NCI-H1694 (cell line): ENCODE measurements around the gene MAP1LC3B.
A peak's percentile ranks its signal among the peaks of the same experiment; 100 is the strongest.

ENCODE experiments used
- DNase-seq: peaks from one replicate; lab custom pipeline; 2025; lab: John Stamatoyannopoulos, UW

The MAP1LC3B gene

DNA sequence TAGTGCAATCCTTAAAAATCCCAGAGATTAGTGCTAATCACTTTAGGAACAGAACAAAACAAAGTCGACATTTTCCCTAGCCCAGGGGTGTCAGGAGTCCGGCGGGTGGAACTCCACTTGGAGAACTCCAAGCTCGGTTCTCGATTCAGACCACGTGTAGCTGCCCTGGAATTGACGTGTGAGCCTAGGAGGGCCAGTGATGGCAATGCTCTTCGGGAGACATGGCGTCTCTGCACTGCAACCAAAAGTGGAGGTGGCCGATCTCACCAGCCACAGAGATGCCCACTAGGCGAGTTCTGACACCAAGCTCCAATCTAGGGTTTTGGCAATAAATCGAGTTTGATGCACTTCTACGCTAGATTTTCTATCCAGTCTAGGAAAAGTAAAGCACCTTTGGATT is 17.6 kb downstream of the MAP1LC3B start:
- DNase-seq: no peak

DNA sequence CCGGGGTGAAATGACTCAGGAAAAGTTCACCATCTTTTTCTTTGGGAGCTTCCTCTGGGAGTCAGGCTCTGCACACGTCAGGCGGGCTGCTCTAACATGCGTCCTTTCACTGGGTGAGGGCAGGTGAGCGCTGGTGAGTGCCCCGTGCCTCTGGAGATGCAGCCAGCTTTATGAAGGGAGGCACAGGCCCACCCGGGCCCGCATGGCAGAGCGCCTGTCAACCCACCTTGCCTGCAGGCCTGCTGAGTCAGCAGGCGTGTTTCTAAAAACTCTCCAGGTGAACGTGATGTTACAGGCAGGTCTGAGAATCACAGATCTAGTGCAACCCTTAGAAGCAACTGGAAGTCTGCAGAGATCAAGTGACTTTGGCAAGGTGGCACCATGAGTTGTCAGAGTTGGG is 18.4 kb downstream of the MAP1LC3B start:
- no peak for DNase-seq

DNA sequence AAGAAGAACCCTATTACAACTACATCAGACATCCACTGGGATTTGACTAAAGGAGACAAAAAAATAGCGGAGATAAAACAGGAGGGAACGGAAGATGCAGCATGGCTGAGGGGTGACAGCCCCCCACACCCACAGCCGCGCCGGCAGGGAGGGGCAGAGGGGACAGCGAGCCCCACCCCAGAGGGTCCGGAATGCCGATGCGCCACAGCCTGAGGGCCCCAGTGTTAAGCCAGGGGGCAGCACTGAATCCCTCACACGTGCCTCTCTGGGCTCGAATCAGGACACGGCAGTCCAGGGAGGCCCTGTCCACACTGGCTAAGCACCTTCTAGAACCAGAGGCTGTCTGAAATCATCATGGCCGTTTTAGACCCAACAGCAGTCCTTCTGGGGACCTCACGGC is 18.8 kb downstream of the MAP1LC3B start:
- no peak for DNase-seq

DNA sequence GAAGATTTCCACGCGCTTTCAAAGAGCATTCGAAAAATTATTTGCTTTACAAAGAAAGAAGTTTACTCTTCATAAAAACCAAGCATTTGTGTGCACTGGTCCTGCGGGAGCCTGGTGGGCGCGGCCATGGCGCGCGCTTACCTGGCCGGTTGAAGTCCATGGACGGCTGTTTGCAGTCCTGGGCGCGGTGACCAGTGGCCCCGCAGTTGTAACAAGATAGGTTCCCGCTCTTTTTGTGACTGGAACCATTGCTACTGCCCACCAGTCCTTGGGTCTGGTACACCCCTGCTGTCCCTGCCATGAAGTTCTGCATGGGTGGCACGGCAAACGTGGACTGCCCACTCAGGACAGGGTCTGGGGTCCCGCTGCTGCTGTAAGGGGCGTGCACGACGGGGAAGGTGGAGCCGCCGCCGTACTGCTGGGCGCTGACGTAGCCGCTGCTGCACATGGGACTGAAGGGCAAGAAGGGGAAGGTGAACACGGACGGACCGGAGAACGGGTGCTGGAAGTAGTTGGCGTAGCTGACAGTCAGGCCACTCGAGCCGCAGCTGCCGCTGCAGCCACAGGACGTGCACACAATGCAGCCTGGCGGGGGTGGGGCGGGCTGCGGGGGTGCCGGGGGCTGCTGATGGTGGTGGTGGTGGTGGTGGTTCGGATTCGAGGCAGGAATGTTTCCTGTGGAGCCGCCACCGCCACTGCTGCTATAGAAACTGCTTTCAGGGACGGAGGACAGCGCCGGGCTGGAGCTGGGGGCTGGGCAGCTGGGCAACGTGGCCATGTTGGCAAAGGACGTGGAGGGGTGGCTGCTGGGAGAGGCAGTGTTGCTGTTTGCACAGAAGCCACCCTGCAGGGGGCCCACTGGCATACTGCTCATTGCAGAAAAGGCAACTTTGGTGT is 19.5 kb downstream of the MAP1LC3B start:
- DNase-seq: no peak

DNA sequence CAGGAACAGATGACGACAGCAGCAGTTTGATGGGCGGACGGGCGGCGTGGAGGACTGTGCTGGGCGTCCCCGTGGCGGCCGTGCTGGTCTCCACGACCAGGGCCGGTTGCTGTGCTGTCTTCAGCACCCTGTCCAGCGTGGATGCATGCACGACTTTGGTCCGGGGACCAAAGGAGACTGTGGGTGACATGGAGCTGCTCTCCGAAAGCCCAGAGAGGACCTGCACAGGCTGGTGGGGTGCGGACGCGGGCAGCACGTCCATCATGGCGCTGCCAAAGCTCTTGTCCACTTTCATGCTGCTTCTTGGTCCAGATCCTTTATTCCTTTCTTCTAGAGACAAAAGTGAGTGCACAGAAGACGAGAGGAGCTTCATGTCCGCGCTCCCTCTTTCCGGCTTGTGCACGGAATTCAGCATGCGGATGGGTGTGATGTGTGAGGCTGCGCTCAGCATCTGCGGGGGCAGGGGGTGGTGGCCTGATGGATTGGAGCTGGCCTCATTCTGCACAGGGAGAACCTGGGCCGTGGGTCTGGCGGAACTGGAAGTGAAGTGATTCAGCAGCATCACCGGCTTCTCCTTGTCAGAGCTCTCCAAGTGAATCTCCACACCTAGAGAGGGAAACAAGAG is 20.3 kb downstream of the MAP1LC3B start:
- no peak for DNase-seq

DNA sequence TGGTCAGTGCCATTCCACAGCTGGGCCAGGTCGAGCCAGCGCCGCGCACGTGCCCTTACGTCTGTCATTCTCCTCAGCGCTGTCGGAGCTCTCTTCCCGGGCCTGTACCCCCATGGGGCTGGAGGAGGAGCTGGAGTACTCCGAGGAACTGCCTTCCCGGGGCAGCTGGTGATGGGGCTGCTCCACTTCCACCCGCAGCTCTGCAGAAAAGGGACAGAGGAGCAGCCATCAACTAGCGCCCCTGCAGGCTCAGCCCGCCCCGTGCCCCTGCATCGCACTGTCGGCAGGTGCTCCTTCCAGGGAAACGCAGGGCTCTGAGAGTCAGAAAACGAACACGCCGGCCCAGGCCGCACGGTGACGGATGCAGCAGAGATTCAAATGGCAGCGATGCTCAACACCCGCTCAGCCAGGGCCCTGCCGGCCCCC is 20.9 kb downstream of the MAP1LC3B start:
- no peak for DNase-seq

DNA sequence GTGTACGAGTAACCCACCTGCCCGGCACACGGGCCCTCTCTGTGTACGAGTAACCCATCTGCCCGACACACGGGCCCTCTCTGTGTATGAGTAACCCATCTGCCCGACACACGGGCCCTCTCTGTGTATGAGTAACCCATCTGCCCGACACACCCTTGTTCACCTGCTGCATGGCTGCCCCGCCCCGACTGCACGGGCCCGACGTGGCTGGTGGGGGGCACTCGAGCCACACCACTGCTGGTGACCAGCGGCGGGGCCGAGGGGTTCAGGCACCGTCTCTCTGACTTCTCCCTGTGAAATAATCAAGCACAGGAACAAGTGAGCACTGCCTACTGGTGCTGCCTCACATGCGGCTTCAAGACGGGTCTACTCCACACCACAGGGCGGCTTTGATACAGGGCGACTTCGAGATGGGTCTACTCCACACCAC is 22.1 kb downstream of the MAP1LC3B start:
- no peak for DNase-seq

DNA sequence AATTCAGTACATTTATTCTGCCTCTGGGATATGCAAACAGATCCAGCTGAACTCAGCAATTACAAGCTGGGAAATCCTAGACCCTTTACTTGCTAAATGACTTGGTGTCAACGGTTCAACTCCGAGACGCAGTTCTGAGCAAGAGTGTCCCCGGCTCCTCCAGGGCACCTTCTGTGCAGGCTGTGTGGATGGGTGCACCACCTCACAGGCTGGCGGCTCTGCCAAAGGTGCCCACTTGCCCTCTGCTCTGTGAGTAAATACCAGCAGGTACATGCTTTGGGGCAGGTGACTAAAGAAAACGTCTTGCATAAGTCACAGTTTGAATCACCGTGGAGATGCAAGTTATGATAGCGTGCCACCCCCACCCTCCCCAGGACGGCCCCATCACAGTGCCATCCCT is 23.3 kb downstream of the MAP1LC3B start:
- no peak for DNase-seq

DNA sequence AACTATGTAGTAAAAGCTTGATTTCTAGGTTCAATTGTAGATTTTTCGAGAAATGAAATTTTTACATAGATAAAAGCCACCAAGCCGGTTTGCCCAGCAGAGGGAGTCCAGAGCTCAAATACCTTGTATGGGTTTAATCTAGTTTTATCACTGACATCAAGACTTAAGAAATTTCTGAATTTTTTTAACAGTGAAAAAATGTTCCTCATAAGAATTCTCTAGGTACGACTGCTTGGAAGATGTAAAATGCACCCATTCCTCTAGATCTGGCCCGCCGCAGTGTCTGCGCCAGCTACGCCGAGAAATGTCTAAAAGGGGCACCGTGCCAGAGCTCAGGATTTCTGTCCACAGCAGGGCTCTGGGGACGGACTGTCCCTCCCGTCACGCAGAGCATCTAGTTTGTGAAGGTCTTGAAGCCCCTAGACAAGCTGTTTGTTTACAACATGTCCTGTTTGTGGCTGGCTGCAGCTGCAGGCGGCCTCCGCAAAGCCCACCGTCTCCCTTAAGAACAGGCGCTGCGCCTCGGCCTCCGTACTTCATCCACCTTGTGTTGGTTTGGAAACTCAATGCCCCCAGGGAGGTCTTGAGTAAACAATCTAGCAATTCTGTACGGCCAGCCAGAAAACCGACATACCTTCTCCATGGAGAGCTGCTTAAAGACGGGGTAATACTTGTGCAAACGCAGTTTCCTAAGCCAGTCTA is 24.8 kb downstream of the MAP1LC3B start:
- DNase-seq: no peak

DNA sequence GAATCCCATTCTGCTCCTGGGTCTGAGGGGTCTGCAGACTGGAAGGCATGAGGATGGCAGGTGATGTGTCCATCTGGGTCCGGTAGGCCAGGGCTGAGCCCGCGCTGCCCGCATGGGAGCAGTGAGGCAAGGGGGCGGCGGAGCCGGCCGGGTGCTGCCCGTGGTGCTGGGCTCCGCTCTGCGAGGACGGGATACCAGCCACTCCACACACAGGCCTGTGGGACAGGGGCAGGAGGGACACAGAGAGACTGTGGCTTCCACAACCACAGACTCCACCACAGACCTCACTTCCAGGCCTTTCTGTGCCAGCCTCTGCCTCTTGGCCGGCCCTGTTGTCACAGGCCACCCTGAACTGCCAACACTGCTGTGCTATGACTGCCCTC is 25.4 kb downstream of the MAP1LC3B start:
- no peak for DNase-seq

DNA sequence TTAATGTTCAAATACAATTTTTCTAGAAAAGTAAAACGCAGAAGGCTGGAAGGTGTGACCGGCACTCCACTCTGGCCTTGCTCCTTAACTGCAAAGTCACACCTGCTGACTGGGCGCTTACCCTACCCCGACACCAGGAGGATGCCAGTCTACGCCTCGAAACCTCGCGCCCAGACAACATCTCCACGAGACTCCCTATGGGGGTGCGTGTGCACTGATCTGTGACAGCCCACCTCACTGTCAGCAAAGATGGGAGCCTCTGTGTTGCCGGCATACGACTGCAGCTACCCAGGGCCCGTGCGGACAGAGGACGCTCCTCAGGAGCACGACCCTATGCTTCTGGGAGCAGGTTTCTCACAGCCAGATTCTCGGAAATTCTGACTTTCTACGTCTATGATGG is 26.1 kb downstream of the MAP1LC3B start:
- no peak for DNase-seq

DNA sequence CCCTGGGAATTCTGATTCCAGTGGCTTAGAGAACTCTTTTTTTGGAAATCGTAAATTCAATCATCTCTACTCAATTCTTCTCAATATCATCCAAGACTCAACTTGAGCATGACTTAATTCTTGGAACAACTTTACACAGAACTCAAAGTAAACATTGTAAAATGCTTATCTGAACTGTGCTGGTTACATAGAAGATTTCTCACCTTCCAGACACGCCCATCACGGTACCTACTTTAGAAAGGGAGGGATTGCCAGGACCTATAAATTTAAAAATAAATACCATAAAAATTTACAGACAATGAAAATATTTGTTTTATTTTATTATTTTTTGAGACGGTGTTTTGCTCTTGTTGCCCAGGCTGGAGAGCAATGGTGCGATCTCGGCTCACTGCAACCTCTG is 26.5 kb downstream of the MAP1LC3B start:
- no peak for DNase-seq

DNA sequence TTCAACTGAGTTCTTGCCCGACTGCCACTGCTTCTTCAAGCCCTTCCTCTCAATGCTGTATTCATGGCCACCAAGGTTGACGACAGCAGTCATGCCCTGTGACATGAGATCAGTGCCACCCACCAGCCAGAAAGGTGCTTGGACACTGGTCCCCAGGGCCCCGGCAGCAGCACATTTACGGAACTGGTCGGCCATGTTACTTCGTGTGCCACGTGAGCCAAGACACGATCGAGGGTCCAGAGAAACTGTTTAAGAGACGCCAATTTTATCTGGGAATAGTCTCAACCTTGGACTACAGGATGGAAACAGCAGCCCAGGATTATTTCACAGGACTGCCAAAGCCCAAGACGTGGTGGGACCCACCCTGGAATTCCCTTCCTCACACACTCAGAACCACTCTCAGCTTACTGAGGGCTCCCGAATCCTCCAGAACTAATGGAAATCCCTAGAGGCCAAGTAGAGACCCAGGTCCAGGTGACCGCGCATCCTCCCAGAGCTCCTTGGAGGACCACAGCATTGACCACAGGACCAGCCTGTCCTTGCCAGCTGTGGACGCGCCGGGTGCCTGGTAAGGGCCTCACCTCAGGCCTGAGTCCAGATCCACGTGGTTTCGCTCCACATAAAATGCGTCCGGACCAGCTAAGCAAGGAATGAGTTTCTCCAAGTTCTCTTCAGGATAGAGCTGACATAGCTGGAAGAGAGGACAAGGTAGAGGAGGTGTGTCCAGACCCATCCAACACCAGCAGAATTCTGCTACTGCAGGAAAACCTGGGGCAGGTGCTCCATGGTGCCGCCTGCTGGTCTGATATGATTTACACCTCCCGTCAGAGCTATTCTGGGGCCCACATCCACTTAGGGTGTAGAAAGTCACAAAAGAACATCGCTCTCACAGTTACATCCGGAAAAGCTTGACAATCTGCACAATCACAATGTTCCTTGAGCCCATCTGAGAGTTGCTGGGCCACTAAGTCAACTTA is 28.2 kb downstream of the MAP1LC3B start:
- DNase-seq: no peak

DNA sequence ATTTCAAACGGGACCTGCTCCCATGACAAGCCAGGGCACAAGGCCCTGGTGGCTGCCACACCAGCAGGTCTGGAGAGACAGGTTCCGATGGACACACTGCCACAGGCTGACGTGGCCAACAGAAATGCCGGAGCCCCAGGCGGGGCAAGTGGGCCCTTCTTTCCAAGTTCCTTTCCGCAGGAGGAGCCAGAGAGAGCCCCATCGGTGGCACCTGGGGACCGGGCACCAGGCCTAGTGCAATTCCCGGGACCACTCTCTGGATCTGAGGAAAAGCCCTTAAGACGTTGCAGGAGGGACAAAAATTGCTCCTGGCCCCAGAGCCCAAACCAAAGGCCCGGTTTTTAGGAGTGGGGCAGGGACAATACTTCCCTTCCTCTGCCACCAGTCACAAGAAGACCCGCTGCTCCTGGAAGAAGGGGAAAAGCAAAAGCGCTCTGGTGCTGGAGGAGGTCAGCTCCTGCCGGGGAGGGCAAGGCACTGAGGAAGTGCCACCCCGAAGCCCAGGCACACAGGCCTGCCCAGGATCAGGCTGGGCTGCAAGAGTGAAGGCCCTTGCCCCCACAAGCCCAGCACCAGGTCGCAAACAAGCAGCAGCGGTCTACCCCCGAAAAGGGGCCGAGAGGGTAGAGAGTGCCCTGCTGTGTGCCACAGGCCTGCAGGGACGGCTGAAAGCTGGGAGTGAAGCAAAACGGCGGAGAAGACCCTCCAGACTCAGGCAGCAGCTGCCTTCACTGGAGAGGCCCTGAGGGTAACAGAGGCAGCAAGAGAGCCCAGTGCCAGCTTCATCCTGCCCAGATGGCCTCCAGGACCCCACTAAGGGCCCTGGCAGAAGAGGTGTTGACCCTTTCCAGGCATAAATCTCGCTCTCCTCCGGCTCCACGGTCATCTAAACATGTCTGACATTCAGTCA is 29.1 kb downstream of the MAP1LC3B start:
- DNase-seq: no peak

DNA sequence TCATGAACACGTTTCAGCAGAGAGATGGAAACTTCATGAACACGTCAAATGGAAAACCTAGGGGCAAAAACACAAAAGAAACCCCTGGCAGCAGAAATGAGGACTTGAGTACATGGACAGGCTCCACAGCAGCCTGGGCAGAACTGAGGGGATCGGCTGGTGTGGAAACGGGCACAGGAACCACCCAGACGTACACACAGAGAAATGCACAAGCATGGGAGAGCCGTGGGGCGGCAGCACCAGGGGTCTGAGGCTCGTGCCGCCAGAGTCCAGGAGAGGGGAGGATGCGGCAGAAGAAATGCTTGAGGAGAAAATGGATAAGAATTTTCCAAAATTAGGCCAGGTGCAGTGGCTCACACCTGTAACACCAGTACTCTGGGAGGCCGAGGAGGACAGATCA is 30.0 kb downstream of the MAP1LC3B start:
- no peak for DNase-seq

DNA sequence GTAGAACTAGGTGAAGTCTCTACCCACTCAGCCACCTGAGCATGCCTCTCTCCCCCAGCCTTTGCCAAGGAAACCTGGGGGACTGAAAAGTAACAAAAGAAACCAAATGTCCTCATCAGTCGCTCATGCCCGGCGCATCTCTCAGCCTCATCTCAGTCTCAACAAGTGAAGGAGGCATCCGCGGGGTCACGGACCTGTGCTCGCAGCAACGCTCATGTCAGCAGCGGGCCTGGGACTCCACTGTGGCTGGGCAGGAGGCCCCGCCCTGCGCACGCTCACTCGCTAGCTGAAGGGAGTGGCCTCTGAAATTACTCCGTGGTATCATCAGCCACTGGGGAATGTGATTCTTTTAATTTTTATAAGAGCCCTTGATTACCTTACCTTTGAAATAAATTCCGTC is 31.3 kb downstream of the MAP1LC3B start:
- no peak for DNase-seq

DNA sequence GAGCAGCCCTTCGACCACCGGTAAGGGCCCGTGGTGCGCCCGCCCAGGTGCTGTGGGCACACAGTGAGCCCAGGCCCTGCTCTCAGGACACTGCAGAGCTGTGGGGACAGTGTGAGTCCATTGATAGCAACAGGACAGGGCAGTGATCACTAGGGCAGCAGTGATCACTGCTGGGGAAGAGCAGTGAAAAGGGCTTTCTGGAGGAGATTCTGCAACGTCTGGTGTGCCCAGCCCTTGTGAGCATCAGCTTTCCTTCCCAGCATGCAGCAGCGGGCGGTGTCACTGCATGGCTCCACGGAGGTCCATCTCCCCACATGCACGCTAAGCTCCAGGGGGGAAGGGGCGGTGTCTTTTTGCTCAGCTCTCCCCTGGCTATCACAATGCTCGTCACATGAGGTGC is 32.1 kb downstream of the MAP1LC3B start:
- DNase-seq: no peak

DNA sequence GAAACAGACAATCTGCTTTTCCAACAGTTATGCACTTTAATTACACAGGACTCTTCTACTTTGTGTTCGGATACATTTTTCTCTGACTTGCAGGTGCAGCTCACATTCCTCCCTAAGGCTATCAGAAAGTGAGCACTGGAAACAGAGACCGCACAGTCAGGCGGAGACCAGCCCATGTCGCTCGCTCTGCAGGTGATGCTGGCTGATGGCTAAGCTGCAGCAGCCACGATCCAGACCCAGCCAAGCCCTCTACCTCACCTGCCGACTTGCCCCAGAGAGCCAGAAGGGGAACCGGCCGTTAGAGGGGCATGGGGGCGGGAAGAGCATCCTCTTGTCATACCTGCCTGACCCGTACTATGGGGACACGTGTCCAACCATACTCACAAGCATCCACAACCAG is 33.8 kb downstream of the MAP1LC3B start:
- DNase-seq: no peak

DNA sequence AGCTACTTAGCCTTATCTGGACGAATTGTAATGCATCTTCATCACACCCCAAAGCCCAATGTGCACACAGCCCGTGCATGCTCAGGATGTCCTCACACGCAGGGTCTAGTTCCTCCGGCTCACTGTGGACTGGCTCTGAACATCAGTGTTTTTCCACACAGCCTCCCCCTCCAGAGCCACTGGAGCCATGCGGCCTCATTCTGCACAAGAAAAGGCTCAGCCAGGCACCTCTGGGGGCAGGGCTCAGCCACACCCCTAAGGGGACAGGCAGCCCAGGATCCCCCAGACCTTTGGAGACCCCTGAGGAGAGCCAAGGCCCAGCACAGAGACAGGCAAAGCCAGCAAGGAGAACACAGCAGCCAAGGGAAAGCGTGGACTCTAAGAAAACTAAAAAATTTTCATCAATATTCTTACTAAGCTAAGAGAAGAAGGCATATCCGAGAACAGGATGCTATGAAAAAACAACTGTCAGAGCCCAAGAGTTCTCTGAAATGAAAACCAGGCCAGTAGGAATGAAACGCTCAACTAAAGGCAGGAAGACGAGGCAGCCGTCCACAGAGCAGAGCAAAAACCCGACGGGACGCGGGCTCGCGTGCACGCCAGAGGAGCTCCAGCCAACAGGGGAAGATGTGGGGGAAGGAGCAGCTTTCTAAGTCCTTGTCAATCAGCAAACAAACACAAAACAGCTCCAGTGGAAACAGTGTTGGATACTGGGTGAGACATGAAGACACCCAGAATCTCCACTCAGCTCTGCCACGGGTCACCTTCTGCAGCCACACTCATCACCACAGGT is 34.5 kb downstream of the MAP1LC3B start:
- no peak for DNase-seq

DNA sequence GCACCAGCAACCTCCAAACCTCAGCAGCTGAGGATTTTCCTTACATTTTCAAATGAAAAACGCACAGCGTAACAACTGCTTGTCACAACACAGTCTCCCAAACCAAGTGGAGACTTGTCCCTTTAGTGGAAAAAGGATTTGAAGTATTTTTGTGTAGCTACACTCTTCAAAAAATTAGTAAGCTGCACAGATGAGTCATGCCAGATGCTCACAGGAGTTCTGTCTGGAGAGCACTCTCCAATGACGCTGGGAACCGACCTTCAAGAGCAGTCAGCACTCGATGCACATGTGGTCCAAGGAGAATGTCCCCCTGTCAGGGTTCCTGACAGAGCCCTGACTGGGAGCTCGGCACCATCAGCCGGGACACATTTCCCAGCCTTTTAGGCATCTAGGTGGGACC is 39.8 kb downstream of the MAP1LC3B start:
- DNase-seq: peak; percentile 60
